Activated B cell treated with CpG ODN at 0.5 μM for 24 hours (primary cell): ENCODE data around the gene RADIL. TPM values are rescaled to one million over a fixed set of nuclear protein-coding genes. Genes with fewer than 3 reads are reported as not detected.

Experiments used
- ATAC-seq: fragments of 200-7000 bp; cut with Tn5 transposase; one replicate; pipeline ENCODE4 v1.10.0; 2021; ENCODE audit warnings: low read depth, mild to moderate bottlenecking, moderate library complexity
- CTCF ChIA-PET: fragments of 350-600 bp; sonication (Branson Sonifier 250); formaldehyde crosslinking; loops from one replicate; lab custom pipeline; 2021; ENCODE audit warnings: antibody characterized with exemption; lab: Charles Lee
- POLR2A ChIA-PET: fragments of 350-600 bp; sonication (Branson Sonifier 250); formaldehyde crosslinking; loops from one replicate; lab custom pipeline; 2021; ENCODE audit warnings: antibody characterized with exemption; lab: Charles Lee
- DNase-seq: peaks from one replicate; pipeline ENCODE4 v3.0.0; 2022
- H3K27ac Mint-ChIP-seq: one replicate; pipeline ENCODE4 v1.8.0; 2020; ENCODE audit warnings: mixed read lengths
- H3K27me3 Mint-ChIP-seq: one replicate; pipeline ENCODE4 v1.8.0; 2021; ENCODE audit warnings: mixed read lengths
- H3K36me3 Mint-ChIP-seq: one replicate; pipeline ENCODE4 v1.8.0; 2021; ENCODE audit warnings: low read depth, mixed read lengths
- H3K4me1 Mint-ChIP-seq: one replicate; pipeline ENCODE4 v1.8.0; 2021; ENCODE audit warnings: mixed read lengths
- H3K4me3 Mint-ChIP-seq: one replicate; pipeline ENCODE4 v1.8.0; 2020; ENCODE audit warnings: mild to moderate bottlenecking, mixed read lengths
- H3K9me3 Mint-ChIP-seq: one replicate; pipeline ENCODE4 v1.8.0; 2020; ENCODE audit warnings: mixed read lengths
- intact Hi-C: fragments of 100-400 bp; cut with micrococcal nuclease; formaldehyde crosslinking; loops from one replicate; pipeline ENCODE4 v1.15.1; 2024
- total RNA-seq: library from RNA; stranded (reverse); gene quantifications from 2 replicates; pipeline ENCODE4 v1.2.3, GENCODE V29; 2022
- TF ChIP-seq, protein P1 (sequence below): fragments of 200-600 bp; IDR thresholded peaks from one replicate; pipeline ENCODE4 v1.8.0; 2022; ENCODE audit warnings: antibody characterized with exemption, mild to moderate bottlenecking

Gene RADIL
- total RNA-seq, 1 donor from 2014 or later: not detected

DNA sequence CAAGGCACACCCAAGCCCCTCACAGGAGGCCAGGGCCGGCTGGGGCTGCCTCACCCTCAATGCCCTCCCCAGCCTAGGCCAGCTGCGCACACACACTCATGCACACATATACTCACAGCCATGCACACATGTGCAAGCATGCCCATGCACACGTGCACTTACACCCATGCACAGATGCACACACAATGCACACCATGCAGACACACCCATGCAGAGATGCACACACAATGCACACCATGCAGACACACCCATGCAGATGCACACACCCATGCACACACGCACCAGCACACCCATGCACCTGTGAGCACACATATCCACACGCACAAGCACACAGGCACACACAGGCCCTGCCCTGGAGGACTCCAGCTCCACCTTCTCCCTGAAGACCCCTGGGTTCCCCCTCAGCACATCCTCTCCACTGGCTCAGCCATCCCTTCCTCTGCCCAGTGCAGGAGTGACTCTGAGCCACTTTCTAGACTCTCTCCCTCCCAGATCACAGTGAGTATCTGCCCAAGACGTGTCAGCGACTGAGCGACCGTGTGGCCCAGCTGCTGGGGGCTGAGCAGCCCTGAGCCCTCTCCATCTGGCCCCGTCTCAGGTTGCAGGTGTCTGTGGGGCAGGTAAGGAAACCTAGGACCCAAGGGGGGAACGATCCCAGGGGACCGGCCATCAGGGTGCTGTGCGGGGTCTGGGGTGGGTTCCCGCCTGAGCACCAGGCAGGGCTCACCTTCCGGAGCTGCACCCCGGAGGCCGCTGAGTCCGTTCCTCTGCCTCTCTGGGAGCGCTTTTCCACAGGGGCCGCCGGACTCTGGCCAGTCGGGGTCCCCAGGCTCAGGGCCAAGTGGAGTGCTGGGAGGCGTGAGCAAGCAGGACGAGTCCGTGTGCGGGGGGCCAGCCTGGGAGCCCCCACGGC lies 82.3 kb downstream of the RADIL start:
- H3K4me3 Mint-ChIP-seq: no peak overlapping the region
- no peaks in the 10 kb centered on the region for H3K36me3 Mint-ChIP-seq
- TF ChIP-seq, protein P1, sequence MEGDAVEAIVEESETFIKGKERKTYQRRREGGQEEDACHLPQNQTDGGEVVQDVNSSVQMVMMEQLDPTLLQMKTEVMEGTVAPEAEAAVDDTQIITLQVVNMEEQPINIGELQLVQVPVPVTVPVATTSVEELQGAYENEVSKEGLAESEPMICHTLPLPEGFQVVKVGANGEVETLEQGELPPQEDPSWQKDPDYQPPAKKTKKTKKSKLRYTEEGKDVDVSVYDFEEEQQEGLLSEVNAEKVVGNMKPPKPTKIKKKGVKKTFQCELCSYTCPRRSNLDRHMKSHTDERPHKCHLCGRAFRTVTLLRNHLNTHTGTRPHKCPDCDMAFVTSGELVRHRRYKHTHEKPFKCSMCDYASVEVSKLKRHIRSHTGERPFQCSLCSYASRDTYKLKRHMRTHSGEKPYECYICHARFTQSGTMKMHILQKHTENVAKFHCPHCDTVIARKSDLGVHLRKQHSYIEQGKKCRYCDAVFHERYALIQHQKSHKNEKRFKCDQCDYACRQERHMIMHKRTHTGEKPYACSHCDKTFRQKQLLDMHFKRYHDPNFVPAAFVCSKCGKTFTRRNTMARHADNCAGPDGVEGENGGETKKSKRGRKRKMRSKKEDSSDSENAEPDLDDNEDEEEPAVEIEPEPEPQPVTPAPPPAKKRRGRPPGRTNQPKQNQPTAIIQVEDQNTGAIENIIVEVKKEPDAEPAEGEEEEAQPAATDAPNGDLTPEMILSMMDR: no peak
- H3K9me3 Mint-ChIP-seq: no peaks in the 10 kb centered on the region
- intact Hi-C loops: no loop called here
- H3K27ac Mint-ChIP-seq: no peak overlapping the region
- ATAC-seq (no peak), DNase-seq (no peak)
- CTCF ChIA-PET: no interaction called here
- no peaks in the 10 kb centered on the region for H3K27me3 Mint-ChIP-seq
- POLR2A ChIA-PET: no interaction called here
- H3K4me1 Mint-ChIP-seq: no peaks in the 10 kb centered on the region

DNA sequence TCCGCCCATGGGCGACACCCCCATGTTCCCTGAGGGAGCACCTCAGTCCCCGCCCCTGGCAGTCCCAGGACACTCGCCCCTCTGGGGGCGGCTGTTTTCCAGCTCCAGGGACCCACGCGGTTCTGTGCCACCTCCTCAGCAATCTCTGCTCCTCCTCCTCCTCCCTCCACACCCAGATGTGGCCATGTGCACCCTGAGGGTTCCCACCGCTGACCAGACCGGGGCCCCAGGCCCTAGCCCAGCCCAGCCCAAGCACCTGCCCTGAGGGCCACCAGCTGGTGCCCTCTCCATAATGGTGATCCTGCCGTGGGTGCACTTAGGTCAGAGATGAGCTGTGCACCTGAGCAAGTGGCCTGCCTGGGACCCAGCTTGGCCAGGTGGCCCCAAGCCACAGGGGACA lies 83.0 kb downstream of the RADIL start:
- no peaks in the 10 kb centered on the region for H3K4me1 Mint-ChIP-seq
- H3K4me3 Mint-ChIP-seq: no peak overlapping the region
- TF ChIP-seq, protein P1: no peak
- ChIA-PET POLR2A (no interaction called here), CTCF (no interaction called here)
- H3K9me3 Mint-ChIP-seq: no peaks in the 10 kb centered on the region
- no peaks in the 10 kb centered on the region for H3K27me3 Mint-ChIP-seq
- DNase-seq (no peak), ATAC-seq (no peak)
- intact Hi-C loops: no loop called here
- H3K36me3 Mint-ChIP-seq: no peaks in the 10 kb centered on the region
- H3K27ac Mint-ChIP-seq: no peak overlapping the region

DNA sequence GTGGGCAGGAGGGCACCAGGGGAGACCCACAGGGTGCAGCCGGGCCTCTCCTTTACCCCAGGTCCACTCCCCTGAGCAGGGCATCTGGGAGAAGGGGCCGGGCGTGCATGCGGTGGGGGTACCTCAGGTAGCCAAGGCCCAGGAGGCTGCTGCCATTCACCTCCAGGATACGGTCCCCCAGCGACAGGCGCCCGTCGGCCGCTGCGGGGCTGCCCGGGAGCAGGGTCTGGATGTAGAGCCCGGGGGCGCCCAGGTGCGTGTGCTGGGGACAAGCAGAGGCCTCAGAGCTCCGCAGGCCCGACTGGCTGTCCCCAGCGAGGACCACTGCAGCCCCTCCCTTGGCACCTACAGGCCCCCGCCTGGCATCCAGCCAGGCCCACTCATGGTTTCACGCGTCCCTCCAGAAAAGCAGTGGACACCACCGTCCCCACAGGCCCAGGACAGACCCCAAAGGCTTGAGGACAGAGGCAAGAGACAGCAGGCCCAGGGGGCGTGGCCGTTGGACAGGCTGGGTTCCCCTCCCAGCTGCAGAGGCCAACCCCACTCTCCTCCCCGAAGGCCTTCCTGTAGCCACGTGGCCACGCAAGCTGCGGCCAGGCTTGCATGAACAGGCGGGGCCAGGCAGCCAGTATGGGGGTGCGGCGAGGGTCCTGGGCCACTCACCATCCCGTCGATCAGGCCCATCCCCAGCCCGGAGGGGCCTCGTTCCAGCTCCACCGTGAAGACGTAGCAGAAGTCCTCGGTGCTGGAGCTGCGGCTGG lies 83.8 kb downstream of the RADIL start:
- ChIA-PET CTCF (interaction anchor here (1.3 to 3.6 kb wide), 4 partner anchors 10 to 290 kb away, joined by 3 to 35 read pairs (median 4); no protein-coding TSS in a partner anchor), POLR2A (no interaction called here)
- Mint-ChIP-seq H3K9me3 (no peaks in the 10 kb centered on the region), H3K4me1 (no peaks in the 10 kb centered on the region), H3K27ac (no peak overlapping the region), H3K36me3 (no peaks in the 10 kb centered on the region), H3K27me3 (no peaks in the 10 kb centered on the region), H3K4me3 (no peak overlapping the region)
- DNase-seq: no peak
- no peak for ATAC-seq
- intact Hi-C loops: no loop called here
- TF ChIP-seq, protein P1: no peak

GRCh38 chr7:4798706-4799235 lies 84.7 kb downstream of the RADIL start:
- H3K9me3 Mint-ChIP-seq: no peaks in the 10 kb centered on the region
- ChIA-PET CTCF (interaction anchor here (0.8 to 3.6 kb wide), 5 partner anchors 11 to 291 kb away, joined by 3 to 35 read pairs (median 3); no protein-coding TSS in a partner anchor), POLR2A (interaction anchor here (0.7 kb wide), 1 partner anchor 23 kb away, joined by 4 read pairs; the partner anchor contains the start of gene AP5Z1)
- no peak overlapping the region for H3K27ac Mint-ChIP-seq
- H3K27me3 Mint-ChIP-seq: no peaks in the 10 kb centered on the region
- H3K4me3 Mint-ChIP-seq: no peak overlapping the region
- no peaks in the 10 kb centered on the region for H3K36me3 Mint-ChIP-seq
- no peaks in the 10 kb centered on the region for H3K4me1 Mint-ChIP-seq
- intact Hi-C loops: loop anchor here (1.0 kb wide), 1 partner anchor 287 kb away; no protein-coding TSS in a partner anchor
- no peak for DNase-seq
- no peak for ATAC-seq
- TF ChIP-seq, protein P1: no peak
